SK-N-SH (cell line): ENCODE results near the gene IL10RB. TPM values are rescaled to one million over a fixed set of nuclear protein-coding genes. Genes with fewer than 3 reads are reported as not detected.

Source experiments
- CTCF ChIA-PET: fragments of 300-600, 350-600 bp; formaldehyde crosslinking; extraction: SDS; loops from one replicate; lab custom pipeline; 2021; lab: Yijun Ruan, JAX
- POLR2A ChIA-PET: fragments of 350-600 bp; sonication (Branson Sonifier 250); formaldehyde crosslinking; extraction: SDS; loops from one replicate; lab custom pipeline; 2020; ENCODE audit warnings: antibody characterized with exemption, inconsistent platforms; lab: Yijun Ruan, JAX
- DNase-seq: peaks from one replicate; pipeline ENCODE4 v3.0.0; 2012
- H2AFZ ChIP-seq: fragments of 200-600 bp; sonication (generic); 2 replicates; pipeline ENCODE4 v1.8.1; 2016; ENCODE audit warnings: antibody characterized with exemption, mild to moderate bottlenecking, low read depth
- H3F3A ChIP-seq: fragments of 200-600 bp; sonication (generic); replicated peaks from 2 replicates; pipeline ENCODE3; 2016; ENCODE audit warnings: antibody characterized with exemption, mild to moderate bottlenecking; ENCODE audit not compliant: insufficient read depth
- H3K27ac ChIP-seq, 2 experiments: fragments of 200-500 bp in 1 of 2; fragments of 200-600 bp in 1 of 2; sonication (Bioruptor generic) in 1 of 2; sonication (generic), shearing (Covaris generic) in 1 of 2; 2 replicates each; pipeline versions ENCODE4 v1.5.1 to v1.6.1; 2014 to 2016; ENCODE audit warnings: low read depth in 2 of 2, inconsistent platforms in 1 of 2, low read length in 1 of 2, mild to moderate bottlenecking in 1 of 2, mixed read lengths in 1 of 2
- H3K27me3 ChIP-seq: fragments of 200-600 bp; sonication (generic), shearing (Covaris generic); 2 replicates; pipeline ENCODE4 v1.6.1; 2016; ENCODE audit warnings: mixed run types; ENCODE audit not compliant: insufficient read depth
- H3K36me3 ChIP-seq, 2 experiments: fragments of 200-500 bp in 1 of 2; fragments of 200-600 bp in 1 of 2; sonication (Bioruptor generic) in 1 of 2; sonication (generic) in 1 of 2; replicated peaks in 1 of 2; 2 replicates each; pipeline versions ENCODE3 to v1.5.1; 2014 to 2016; ENCODE audit warnings: low read length in 1 of 2, mild to moderate bottlenecking in 1 of 2; ENCODE audit not compliant: insufficient read depth in 2 of 2, control insufficient read depth in 1 of 2
- H3K4me1 ChIP-seq, 2 experiments: fragments of 200-500 bp in 1 of 2; fragments of 200-600 bp in 1 of 2; sonication (Bioruptor generic) in 1 of 2; sonication (generic), shearing (Covaris generic) in 1 of 2; 2 replicates each; pipeline versions ENCODE4 v1.5.1 to v1.6.1; 2014 to 2016; ENCODE audit warnings: low read depth in 1 of 2, low read length in 1 of 2, mixed run types in 1 of 2; ENCODE audit not compliant: insufficient read depth in 2 of 2, control insufficient read depth in 1 of 2
- H3K4me2 ChIP-seq: fragments of 200-600 bp; sonication (generic), shearing (Covaris generic); 2 replicates; pipeline ENCODE4 v1.6.1; 2017; ENCODE audit warnings: mixed run types
- H3K4me3 ChIP-seq, 2 experiments: fragments of 200-500 bp in 1 of 2; fragments of 200-600 bp in 1 of 2; sonication (Bioruptor generic) in 1 of 2; sonication (generic), shearing (Covaris generic) in 1 of 2; 2 replicates each; pipeline versions ENCODE4 v1.5.1 to v1.8.1; 2014 to 2016; ENCODE audit warnings: low read depth in 2 of 2, inconsistent platforms in 1 of 2, low read length in 1 of 2, mild to moderate bottlenecking in 1 of 2, mixed read lengths in 1 of 2, moderate library complexity in 1 of 2
- H3K79me2 ChIP-seq: fragments of 200-600 bp; sonication (generic); 2 replicates; pipeline ENCODE4 v1.8.1; 2017; ENCODE audit warnings: mild to moderate bottlenecking; ENCODE audit not compliant: insufficient read depth
- H3K9ac ChIP-seq: fragments of 200-600 bp; sonication (generic); 2 replicates; pipeline ENCODE4 v1.6.1; 2017; ENCODE audit warnings: mixed run types
- H3K9me2 ChIP-seq: fragments of 200-600 bp; sonication (generic); 2 replicates; pipeline ENCODE4 v1.6.1; 2017; ENCODE audit warnings: mixed run types
- H3K9me3 ChIP-seq: fragments of 200-600 bp; sonication (generic); 2 replicates; pipeline ENCODE4 v1.6.1; 2017; ENCODE audit warnings: mixed run types, mild to moderate bottlenecking, moderate library complexity
- H4K20me1 ChIP-seq: fragments of 200-600 bp; sonication (generic); 2 replicates; pipeline ENCODE4 v1.6.1; 2017; ENCODE audit warnings: mild to moderate bottlenecking, mixed run types; ENCODE audit not compliant: insufficient read depth
- CHD2 ChIP-seq: fragments of 150-350 bp; IDR thresholded peaks from 2 replicates; pipeline ENCODE4 v1.6.1; 2018; ENCODE audit warnings: low read length; ENCODE audit not compliant: partially characterized antibody
- EZH2phosphoT487 ChIP-seq: fragments of 200-600 bp; sonication (generic); IDR thresholded peaks from 2 replicates; pipeline ENCODE4 v1.6.1; 2017; ENCODE audit warnings: low read depth, mixed run types, mild to moderate bottlenecking, antibody characterized with exemption, moderate library complexity, borderline replicate concordance
- FOXJ3 ChIP-seq: sonication (generic); formaldehyde crosslinking; IDR thresholded peaks from 2 replicates; pipeline ENCODE4 v1.5.1; 2020; ENCODE audit warnings: mild to moderate bottlenecking, missing genetic modification reagents
- FOXM1 ChIP-seq: IDR thresholded peaks from 2 replicates; pipeline ENCODE4 v1.4.0; 2012; ENCODE audit warnings: low read depth, mild to moderate bottlenecking
- GATA2 ChIP-seq: sonication (generic); formaldehyde crosslinking; IDR thresholded peaks from 2 replicates; pipeline ENCODE4 v1.5.0; 2020; ENCODE audit warnings: mild to moderate bottlenecking, missing genetic modification reagents
- JUND ChIP-seq: IDR thresholded peaks from 2 replicates; pipeline ENCODE4 v1.4.0; 2012
- MAX ChIP-seq: IDR thresholded peaks from 2 replicates; pipeline ENCODE4 v1.4.0; 2012; ENCODE audit warnings: low read depth
- PBX3 ChIP-seq: IDR thresholded peaks from 2 replicates; pipeline ENCODE4; 2012
- RAD21 ChIP-seq: IDR thresholded peaks from 2 replicates; pipeline ENCODE4 v1.6.1; 2012; ENCODE audit warnings: mild to moderate bottlenecking, low read length
- RCOR1 ChIP-seq: fragments of 150-350 bp; IDR thresholded peaks from 2 replicates; pipeline ENCODE4 v1.6.1; 2017; ENCODE audit warnings: antibody characterized with exemption, low read length
- REST ChIP-seq: IDR thresholded peaks from 2 replicates; pipeline ENCODE4 v1.6.1; 2012; ENCODE audit warnings: mild to moderate bottlenecking, low read depth, low read length, moderate library complexity
- RXRA ChIP-seq: IDR thresholded peaks from 2 replicates; pipeline ENCODE4 v1.4.0; 2012; ENCODE audit warnings: low read depth, mild to moderate bottlenecking, borderline replicate concordance
- SIN3A ChIP-seq: IDR thresholded peaks from 2 replicates; pipeline ENCODE4 v1.6.1; 2012; ENCODE audit warnings: low read depth, mild to moderate bottlenecking, low read length, moderate library complexity, borderline replicate concordance
- TAF1 ChIP-seq: IDR thresholded peaks from 2 replicates; pipeline ENCODE4 v1.6.1; 2012; ENCODE audit warnings: low read depth, mild to moderate bottlenecking, low read length, moderate library complexity, borderline replicate concordance
- TCF12 ChIP-seq: IDR thresholded peaks from 2 replicates; pipeline ENCODE4 v1.4.0; 2012
- USF1 ChIP-seq: IDR thresholded peaks from 2 replicates; pipeline ENCODE4 v1.4.0; 2012; ENCODE audit warnings: low read depth, borderline replicate concordance
- YY1 ChIP-seq: IDR thresholded peaks from 2 replicates; pipeline ENCODE4 v1.4.0; 2012; ENCODE audit warnings: low read depth, mild to moderate bottlenecking
- WGBS: methylation state at CpG from one replicate; pipeline ENCODE4 v1.1.6; 2017; ENCODE audit warnings: low lambda C conversion rate; 5-methylcytosine and 5-hydroxymethylcytosine counted together
- polyA plus RNA-seq, 3 experiments: library from polyadenylated mRNA; depleted of rRNA; stranded (reverse); fragments of >200 nt; gene quantifications; 2 replicates each; pipeline ENCODE4 v1.2.3, GENCODE V29; 2012

IL10RB gene
- polyA plus RNA-seq, 1 of the 3 experiments (the other 2 are of a cell fraction), result 20.1 TPM

GRCh38 chr21:33289199-33289819, 23.1 kb downstream of the IL10RB start (continued):
- TF ChIP-seq PBX3 (no peak), FOXJ3 (CRISPR knock-in tag) (no peak), EZH2phosphoT487 (no peak), RXRA (no peak), TAF1 (no peak), GATA2 (no peak), RCOR1 (no peak), JUND (no peak)

GRCh38 chr21:33290441-33290840, 24.3 kb downstream of the IL10RB start:
- Histone ChIP-seq H3K9me3 (no peaks in the 10 kb centered on the region), H3K36me3 (no peaks in the 10 kb centered on the region), H3K27ac (no peak overlapping the region), H3K27me3 (no peaks in the 10 kb centered on the region), H3K9me2 (no peaks in the 10 kb centered on the region), H3K79me2 (no peaks in the 10 kb centered on the region), H3K9ac (no peak overlapping the region), H3K4me1 (no peaks in the 10 kb centered on the region), H3K4me2 (no peak overlapping the region), H3K4me3 (no peak overlapping the region), H4K20me1 (no peaks in the 10 kb centered on the region), H3F3A (no peaks in the 10 kb centered on the region), H2AFZ (no peak overlapping the region)
- no peak for DNase-seq
- TF ChIP-seq SIN3A (no peak), YY1 (no peak), TCF12 (no peak), USF1 (no peak), RAD21 (no peak), PBX3 (no peak), CHD2 (no peak)
- ChIA-PET POLR2A (no interaction called here), CTCF (no interaction called here)
- 90% methylated on average over 8 of the region's 11 CpGs for WGBS

GRCh38 chr21:33291686-33292085, 25.5 kb downstream of the IL10RB start:
- POLR2A ChIA-PET, result no interaction called here
- 97% methylated on average over 9 of the region's 9 CpGs for WGBS
- peaks cover 0 to 3% of the 10 kb centered on the region in 2 experiments for H3K36me3 ChIP-seq
- no peak for TF ChIP-seq TCF12
- TF ChIP-seq FOXM1, result no peak
- no peak for TF ChIP-seq JUND
- no peak for TF ChIP-seq CHD2
- TF ChIP-seq REST, result no peak
- TF ChIP-seq PBX3, result no peak
- TF ChIP-seq RAD21, result no peak
- no peak for TF ChIP-seq MAX

More at GRCh38 chr21:33291686-33292085, 25.5 kb downstream of the IL10RB start:
- Histone ChIP-seq H3K9me3 (no peaks in the 10 kb centered on the region), H3K9ac (no peak overlapping the region), H3K4me2 (no peak overlapping the region), H4K20me1 (no peaks in the 10 kb centered on the region), H3K79me2 (no peaks in the 10 kb centered on the region), H3K27ac (no peak overlapping the region), H3K4me1 (no peaks in the 10 kb centered on the region), H3F3A (no peaks in the 10 kb centered on the region), H3K4me3 (no peak overlapping the region), H3K9me2 (no peaks in the 10 kb centered on the region), H3K27me3 (no peaks in the 10 kb centered on the region), H2AFZ (no peak overlapping the region)
- CTCF ChIA-PET, result no interaction called here
- DNase-seq, result no peak
